Loucy (cell line): ENCODE data around the gene ZNF785.

Experiments
- EZH2phosphoT487 ChIP-seq: fragments of 200-600 bp; IDR thresholded peaks from 2 replicates; pipeline ENCODE4 v1.6.1; 2018; ENCODE audit warnings: antibody characterized with exemption, mild to moderate bottlenecking, moderate library complexity, borderline replicate concordance
- TF ChIP-seq, protein P1 (sequence below): fragments of 200-600 bp; sonication (generic); conservative IDR thresholded peaks from 2 replicates; pipeline ENCODE4 v1.5.1; 2014; ENCODE audit warnings: mild to moderate bottlenecking, antibody characterized with exemption, low read length

DNA sequence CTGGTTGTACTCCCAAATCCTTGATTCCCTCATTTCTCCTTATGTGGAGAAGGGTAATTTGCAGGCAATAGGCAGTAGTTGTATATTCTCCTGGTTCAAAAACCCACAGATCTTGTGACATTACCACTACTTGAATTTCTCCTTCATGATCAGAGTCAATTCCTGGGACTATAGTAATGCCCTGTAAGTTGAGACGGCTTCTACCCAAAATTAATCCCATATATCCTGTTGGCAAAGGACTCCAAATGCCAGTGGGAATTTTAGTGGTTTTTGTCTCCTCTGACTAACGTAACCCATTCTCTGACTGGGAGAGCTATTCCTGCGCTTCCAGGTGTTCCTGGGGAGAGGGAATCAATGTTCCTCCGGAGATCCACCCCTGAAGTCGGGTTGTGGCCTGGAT lies 36.3 kb upstream of the ZNF785 start:
- TF ChIP-seq, protein P1, sequence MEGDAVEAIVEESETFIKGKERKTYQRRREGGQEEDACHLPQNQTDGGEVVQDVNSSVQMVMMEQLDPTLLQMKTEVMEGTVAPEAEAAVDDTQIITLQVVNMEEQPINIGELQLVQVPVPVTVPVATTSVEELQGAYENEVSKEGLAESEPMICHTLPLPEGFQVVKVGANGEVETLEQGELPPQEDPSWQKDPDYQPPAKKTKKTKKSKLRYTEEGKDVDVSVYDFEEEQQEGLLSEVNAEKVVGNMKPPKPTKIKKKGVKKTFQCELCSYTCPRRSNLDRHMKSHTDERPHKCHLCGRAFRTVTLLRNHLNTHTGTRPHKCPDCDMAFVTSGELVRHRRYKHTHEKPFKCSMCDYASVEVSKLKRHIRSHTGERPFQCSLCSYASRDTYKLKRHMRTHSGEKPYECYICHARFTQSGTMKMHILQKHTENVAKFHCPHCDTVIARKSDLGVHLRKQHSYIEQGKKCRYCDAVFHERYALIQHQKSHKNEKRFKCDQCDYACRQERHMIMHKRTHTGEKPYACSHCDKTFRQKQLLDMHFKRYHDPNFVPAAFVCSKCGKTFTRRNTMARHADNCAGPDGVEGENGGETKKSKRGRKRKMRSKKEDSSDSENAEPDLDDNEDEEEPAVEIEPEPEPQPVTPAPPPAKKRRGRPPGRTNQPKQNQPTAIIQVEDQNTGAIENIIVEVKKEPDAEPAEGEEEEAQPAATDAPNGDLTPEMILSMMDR, result no peak
- TF ChIP-seq EZH2phosphoT487, result no peak
